ENCODE data around the gene DTNBP1. TPM values are rescaled to one million over a fixed set of nuclear protein-coding genes. Genes with fewer than 3 reads are reported as not detected.

Gene DTNBP1
- total and polyA plus RNA-seq, 2 of the 4 experiments (the other 2 are of a cell fraction), result 4.8 to 18.7 TPM

GRCh38 chr6:15524861-15525401 is 137.9 kb downstream of the DTNBP1 start:
- in situ Hi-C loops (cut with MboI; ENCODE audit: low sequenced_read_pairs), result no loop called here
- POLR2A ChIA-PET (ENCODE audit: unreplicated experiment), result no interaction called here

More at GRCh38 chr6:15524861-15525401, 137.9 kb downstream of the DTNBP1 start:
- no peak overlapping the region for H4K8ac ChIP-seq (ENCODE audit: low read depth in 2 of 2, low read length in 2 of 2)
- H2BK15ac ChIP-seq (ENCODE audit: low read depth, low read length), result no peak overlapping the region
- WGBS, 2 experiments (ENCODE audit: extremely low coverage in 2 of 2, insufficient read length in 1 of 2), result 97% methylated on average over 6 of the region's 14 CpGs; no CpG with 5 or more reads in 1 of the 2 experiments
- no peak overlapping the region for H2BK120ac ChIP-seq (ENCODE audit: low read depth, low read length)
- no peaks in the 10 kb centered on the region for H3K27me3 ChIP-seq (ENCODE audit: control insufficient read depth, insufficient read depth, low read length)
- peaks cover 35% of the 10 kb centered on the region for H3K36me3 ChIP-seq (ENCODE audit: control insufficient read depth, insufficient read depth, low read length)
- 0 out of 2 replicates have a peak, but pooled peaks cover 3% of the 10 kb centered on the region for H4K20me1 ChIP-seq (ENCODE audit: insufficient read depth, low read length)
- no peak overlapping the region for H2BK20ac ChIP-seq (ENCODE audit: low read depth, low read length)
- H3K56ac ChIP-seq (ENCODE audit: extremely low read depth, insufficient read depth, low read length), result no peak overlapping the region
- H2AK9ac ChIP-seq (replicated peaks; ENCODE audit: low read depth, low read length, poor library complexity), result no peak overlapping the region
- no peak overlapping the region for H2AK5ac ChIP-seq (ENCODE audit: low read depth, low read length)
- H3K9me3 ChIP-seq (ENCODE audit: control insufficient read depth, insufficient read depth, low read length), result no peaks in the 10 kb centered on the region
- DNase-seq (no peak), ATAC-seq (ENCODE audit: low read depth) (no peak)
- H3K9ac ChIP-seq (ENCODE audit: low read depth, low read length), result no peak overlapping the region
- no peak overlapping the region for H3K4ac ChIP-seq (ENCODE audit: low read depth, low read length)
- H3K14ac ChIP-seq (replicated peaks; ENCODE audit: low read depth, low read length), result no peak overlapping the region
- no peak overlapping the region for H2AFZ ChIP-seq (replicated peaks; ENCODE audit: low read length, poor library complexity)
- no peak overlapping the region for H2BK5ac ChIP-seq (ENCODE audit: low read depth, low read length, poor library complexity, severe bottlenecking)
- CTCF ChIA-PET, result no interaction called here
- intact Hi-C loops (cut with micrococcal nuclease) (no loop called here), dilution Hi-C loops (cut with HindIII; ENCODE audit: low sequenced_read_pairs, unreplicated experiment) (no loop called here)
- H3K4me1 ChIP-seq (ENCODE audit: control insufficient read depth, insufficient read depth, low read length), result no peaks in the 10 kb centered on the region
- H4K5ac ChIP-seq (ENCODE audit: low read depth, low read length), result no peak overlapping the region
- H3K4me2 ChIP-seq (ENCODE audit: low read depth, low read length), result no peak overlapping the region
- no peaks in the 10 kb centered on the region for H3K9me1 ChIP-seq (ENCODE audit: insufficient read depth, low read length)
- H4K91ac ChIP-seq (ENCODE audit: insufficient read depth, low read depth, low read length), result no peak overlapping the region
- peaks cover 0 to 3% of the 10 kb centered on the region in 2 experiments; a peak in 1 of 4 replicates for H3K79me1 ChIP-seq (ENCODE audit: low read depth in 1 of 2, low read length in 2 of 2)
- H3K18ac ChIP-seq (ENCODE audit: low read depth, low read length), result no peak overlapping the region
- no peak for TF ChIP-seq BHLHE40 (IDR thresholded peaks at IDR 0.05; ENCODE audit: low read depth, low read length)
- no peak for TF ChIP-seq RFX5 (IDR thresholded peaks at IDR 0.05; ENCODE audit: low read depth, low read length)
- TF ChIP-seq RCOR1 (IDR thresholded peaks at IDR 0.05; ENCODE audit: insufficient replicate concordance, low read length), result no peak
- TF ChIP-seq CHD1 (IDR thresholded peaks at IDR 0.05; ENCODE audit: low read depth, low read length), result no peak
- TF ChIP-seq NFE2L2 (IDR thresholded peaks at IDR 0.05; ENCODE audit: low read depth, low read length), result no peak
- TF ChIP-seq, protein P1, sequence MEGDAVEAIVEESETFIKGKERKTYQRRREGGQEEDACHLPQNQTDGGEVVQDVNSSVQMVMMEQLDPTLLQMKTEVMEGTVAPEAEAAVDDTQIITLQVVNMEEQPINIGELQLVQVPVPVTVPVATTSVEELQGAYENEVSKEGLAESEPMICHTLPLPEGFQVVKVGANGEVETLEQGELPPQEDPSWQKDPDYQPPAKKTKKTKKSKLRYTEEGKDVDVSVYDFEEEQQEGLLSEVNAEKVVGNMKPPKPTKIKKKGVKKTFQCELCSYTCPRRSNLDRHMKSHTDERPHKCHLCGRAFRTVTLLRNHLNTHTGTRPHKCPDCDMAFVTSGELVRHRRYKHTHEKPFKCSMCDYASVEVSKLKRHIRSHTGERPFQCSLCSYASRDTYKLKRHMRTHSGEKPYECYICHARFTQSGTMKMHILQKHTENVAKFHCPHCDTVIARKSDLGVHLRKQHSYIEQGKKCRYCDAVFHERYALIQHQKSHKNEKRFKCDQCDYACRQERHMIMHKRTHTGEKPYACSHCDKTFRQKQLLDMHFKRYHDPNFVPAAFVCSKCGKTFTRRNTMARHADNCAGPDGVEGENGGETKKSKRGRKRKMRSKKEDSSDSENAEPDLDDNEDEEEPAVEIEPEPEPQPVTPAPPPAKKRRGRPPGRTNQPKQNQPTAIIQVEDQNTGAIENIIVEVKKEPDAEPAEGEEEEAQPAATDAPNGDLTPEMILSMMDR (conservative IDR thresholded peaks at IDR 0.05; ENCODE audit: low read depth, low read length), result no peak
- TF ChIP-seq MAZ (IDR thresholded peaks at IDR 0.05; ENCODE audit: borderline replicate concordance, low read depth, low read length), result no peak
- TF ChIP-seq RAD21 (IDR thresholded peaks at IDR 0.05; ENCODE audit: low read length), result no peak
- TF ChIP-seq FOS (IDR thresholded peaks at IDR 0.05; ENCODE audit: low read depth, low read length), result no peak
- TF ChIP-seq, protein P2, sequence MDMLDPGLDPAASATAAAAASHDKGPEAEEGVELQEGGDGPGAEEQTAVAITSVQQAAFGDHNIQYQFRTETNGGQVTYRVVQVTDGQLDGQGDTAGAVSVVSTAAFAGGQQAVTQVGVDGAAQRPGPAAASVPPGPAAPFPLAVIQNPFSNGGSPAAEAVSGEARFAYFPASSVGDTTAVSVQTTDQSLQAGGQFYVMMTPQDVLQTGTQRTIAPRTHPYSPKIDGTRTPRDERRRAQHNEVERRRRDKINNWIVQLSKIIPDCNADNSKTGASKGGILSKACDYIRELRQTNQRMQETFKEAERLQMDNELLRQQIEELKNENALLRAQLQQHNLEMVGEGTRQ (IDR thresholded peaks at IDR 0.05; ENCODE audit: low read depth, low read length), result no peak
- no TSS peak for BruUV-seq (replicated peaks)
- H3K23ac ChIP-seq (ENCODE audit: low read depth, low read length), result no peak overlapping the region
- H3K27ac ChIP-seq (ENCODE audit: insufficient read depth, low read length), result no peak overlapping the region
- no peak overlapping the region for H3K4me3 ChIP-seq (ENCODE audit: insufficient read depth, low read depth, low read length)
